ENCODE data around the gene RASGRF1.
A peak's percentile ranks its signal among the peaks of the same experiment; 100 is the strongest.
"Not testable (repeated sequence)": the region's sequence is repeated elsewhere in the genome, so short reads cannot be mapped to it uniquely, and the experiment has no call there.

Gene RASGRF1

DNA sequence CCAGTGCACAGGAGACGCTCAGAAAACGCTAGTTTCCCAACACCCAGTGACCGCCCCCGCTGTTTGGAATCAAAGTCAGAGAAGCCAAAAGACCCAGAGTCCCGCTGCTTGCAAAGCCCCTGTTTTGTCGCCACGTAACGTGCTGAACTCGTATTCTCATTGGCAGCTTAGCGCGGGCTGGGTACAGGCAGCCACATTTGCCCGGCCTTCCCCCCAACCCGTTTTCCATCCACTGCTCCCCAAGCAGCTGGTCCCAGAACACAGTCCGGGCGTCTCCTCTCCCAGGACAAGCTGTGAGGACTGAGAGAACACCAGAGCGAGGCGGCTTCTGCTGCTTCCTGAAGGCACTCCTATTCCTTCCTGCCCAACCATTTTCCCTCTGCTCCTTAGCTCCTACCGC is 54.8 kb downstream of the RASGRF1 start:
- no peak for DNase-seq

- DNase-seq: no peak
Measured at GRCh38 chr15:79035111-79035601, 55.4 kb downstream of the RASGRF1 start.

DNA sequence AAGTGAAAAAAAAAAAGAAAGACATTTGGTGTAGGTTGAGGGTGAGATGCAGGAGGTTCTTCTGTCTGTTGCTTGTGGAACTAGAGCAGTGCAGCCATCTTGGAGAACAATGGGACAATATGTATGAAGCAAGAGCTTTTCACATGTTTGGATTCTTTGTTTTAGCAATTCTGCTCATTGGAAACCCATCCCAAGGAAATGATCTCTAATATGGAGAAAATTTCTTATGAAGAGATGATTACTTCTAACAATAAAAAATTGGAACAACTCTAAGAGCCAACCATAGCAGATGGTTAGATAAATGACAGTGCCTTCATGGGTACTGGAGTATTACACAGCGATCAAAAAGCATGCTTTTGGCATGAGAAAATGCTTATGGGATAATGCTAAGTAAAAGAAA is 56.3 kb downstream of the RASGRF1 start:
- DNase-seq: no peak

GRCh38 chr15:79032656-79033055 is 57.9 kb downstream of the RASGRF1 start:
- no peak for DNase-seq

DNA sequence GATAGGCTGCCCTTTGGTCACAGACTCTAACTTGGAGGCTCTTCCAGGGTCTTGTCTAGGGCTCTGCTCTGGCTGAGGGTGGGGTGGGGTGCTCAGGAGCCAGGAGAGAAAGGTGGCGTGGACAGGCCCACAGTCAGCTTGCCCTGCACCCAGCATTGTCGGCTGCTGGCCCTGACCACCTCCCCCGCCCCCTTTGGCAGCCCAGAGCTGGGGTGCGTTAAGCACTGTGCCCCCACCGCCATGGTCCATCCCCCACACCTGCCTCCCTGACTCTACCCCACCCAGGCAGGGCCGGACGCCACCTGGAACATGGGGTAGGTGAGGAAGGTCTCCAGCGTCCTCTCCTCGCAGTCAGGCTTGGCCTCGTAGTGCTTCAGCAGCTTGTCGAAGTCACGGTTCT is 58.8 kb downstream of the RASGRF1 start:
- no peak for DNase-seq

DNA sequence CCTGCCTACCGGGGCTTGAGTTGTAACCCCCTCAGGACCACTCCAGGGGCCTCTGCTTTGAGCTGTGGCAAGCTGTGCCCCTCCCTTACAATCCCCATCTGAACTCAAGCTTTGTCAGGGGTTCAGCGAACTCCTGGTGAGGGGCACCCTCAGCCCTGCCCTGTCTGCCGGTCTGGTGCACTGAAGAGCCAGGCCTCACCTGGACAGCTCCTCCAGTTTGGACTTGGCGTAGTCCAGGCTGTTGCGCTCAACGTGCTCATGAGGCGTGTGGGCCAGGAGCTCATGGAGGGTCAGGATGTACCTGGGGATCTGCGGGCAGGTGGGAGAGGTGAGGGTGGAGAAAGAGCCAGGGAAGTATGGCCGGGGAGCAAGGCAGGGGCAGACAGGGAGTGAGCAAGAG is 59.4 kb downstream of the RASGRF1 start:
- DNase-seq: no peak

- no peak for DNase-seq
Measured at GRCh38 chr15:79030470-79030869, 60.1 kb downstream of the RASGRF1 start.

DNA sequence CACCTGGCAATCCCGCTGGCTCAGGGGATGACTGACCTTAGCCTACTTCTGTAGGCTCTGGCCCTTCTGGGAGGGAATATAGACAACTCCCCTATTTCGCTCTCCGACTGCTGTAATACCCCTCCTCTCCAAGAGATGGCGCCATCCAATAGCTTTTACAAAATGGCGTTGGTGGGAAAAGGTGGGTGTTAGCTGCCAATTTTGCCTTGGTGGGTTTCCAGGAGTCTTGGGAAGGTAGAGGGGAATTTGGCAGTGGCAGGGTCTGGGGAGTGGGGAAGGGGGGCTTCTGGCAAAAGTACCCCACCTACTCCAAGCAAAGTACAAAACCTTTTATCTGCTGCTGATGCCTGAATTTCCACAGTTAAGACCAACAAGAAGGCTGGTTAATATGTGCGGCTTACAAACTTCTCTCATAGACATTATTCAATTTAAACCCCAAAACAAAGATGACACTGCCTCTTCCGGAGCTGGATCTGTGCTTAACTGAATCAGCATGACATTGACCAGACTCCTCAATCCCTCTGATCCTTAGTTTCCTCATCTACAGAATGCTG is 62.1 kb downstream of the RASGRF1 start:
- no peak for DNase-seq

DNA sequence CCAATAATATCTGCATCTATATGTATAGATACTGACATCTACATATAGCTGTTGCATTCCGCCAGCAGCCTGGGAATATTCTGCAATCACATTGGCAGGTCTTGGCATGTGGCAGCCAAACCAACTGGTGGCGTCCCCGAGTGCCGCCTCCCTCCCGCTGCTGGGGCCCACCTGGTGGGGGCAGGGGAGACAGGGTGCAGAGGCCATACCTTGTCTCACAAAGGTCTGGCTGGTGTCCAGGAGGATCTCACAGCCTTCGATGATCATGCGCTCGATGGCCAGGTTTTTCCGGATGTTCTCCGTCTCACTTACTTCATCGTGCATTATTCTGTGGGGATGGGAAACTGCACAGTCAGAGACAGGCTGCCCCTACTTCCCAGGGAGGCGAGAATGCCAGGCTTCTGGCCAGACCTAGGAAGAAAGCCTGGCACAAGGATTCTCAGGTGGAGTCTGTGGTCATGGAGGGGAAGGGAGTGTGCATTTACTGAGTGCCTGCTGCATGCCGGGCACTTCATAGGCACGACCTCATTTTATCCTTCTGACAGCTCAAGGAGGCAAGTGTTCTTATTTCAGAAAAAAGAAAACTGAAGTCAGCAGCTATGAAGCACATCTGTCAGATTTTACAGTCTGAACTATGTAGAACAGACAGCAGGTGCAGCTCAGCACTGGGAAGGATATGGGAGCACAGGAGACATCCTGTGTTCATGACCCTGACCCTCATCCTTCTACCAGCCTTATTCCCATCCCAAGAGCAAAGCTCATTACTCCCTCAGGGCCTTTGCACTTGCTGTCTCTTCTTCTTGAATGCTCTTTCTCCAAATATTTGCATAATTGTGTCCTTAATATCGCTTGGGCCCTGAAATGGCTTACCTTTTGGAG is 62.8 kb downstream of the RASGRF1 start:
- DNase-seq: peak; percentile 29

DNA sequence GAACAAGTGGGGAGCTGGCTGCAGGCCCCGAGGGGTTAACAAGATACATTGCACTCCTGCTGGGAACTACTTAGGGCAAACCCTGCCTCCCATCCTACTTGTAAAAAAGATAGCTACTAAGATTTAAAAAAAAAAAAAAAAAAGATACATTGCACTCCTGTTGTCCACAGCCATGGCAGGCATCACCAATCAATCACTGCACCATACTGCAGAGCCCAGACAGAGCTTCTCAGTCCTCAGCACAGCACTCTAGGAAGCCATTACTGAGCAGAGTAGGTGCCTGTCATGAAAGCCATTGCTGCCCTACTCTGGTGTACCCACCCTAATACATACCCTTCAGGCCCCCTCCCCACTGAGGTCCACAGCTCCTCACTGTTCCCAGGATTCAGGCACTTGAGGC is 64.8 kb downstream of the RASGRF1 start:
- no peak for DNase-seq

DNA sequence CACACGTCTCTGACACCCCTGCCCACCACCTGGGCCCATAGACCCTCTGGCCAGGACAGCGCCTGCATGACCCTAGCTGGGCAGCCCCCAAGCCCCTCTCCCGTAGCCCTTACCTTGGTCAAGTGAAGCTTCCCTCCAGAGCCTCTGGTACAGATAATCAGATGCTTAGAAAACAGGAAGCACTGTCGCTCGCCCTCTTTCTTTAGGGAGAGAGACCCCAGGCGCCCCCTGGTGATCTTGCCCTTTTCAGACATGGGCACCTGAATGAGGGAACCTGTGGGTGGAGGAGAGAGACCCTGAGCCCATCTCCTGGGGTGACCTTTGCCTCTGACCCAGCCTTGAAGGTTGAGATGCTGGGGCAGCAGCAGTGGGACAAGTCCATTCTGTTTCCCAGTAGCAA is 65.4 kb downstream of the RASGRF1 start:
- no peak for DNase-seq

DNA sequence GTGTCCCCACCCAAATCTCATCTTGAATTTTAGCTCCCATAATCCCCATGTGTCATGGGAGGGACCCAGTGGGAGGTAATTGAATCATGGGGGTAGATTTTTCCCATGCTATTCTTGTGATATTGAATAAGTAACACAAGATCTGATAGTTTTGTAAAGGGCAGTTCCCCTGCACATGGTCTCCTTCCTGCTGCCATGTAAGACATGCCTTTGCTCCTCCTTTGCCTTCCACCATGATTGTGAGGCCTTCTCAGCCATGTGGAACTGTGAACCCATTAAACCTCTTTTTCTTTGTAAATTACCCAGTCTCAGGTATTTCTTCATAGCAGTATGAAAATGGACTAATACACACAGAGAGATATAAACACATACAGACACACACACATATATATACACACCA is 66.1 kb downstream of the RASGRF1 start:
- not testable (repeated sequence) for DNase-seq

DNA sequence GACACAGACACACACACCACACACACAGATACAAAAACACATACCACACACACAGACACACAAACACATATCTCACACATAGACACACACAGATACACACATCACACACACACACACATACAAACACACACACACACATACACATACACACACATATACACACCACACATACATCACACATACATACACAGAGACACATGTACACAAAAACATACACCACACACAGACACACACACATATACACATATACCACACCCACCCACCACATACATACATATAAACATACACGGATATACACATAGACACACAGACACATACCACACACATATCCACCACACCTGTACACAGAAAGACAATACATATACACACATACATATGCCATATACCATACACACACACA is 66.7 kb downstream of the RASGRF1 start:
- no peak for DNase-seq

DNA sequence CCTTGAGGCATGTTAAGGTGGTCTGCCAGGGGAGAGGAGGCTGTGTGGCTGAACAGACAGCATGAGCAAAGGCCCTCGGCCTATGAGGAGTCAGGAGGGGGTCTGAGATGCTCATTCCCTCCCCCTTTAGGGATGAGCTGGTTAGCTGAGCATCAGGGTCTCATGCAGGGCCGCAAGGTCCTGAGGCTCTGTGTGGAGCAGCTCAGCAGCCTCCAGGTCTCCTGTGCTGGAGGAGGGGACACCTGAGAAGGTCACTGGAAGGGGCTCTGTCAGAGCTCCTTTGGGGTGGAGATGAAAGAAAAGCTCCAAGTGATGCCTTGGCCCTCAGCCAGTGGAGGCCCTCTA is 67.1 kb downstream of the RASGRF1 start:
- DNase-seq: no peak

DNA sequence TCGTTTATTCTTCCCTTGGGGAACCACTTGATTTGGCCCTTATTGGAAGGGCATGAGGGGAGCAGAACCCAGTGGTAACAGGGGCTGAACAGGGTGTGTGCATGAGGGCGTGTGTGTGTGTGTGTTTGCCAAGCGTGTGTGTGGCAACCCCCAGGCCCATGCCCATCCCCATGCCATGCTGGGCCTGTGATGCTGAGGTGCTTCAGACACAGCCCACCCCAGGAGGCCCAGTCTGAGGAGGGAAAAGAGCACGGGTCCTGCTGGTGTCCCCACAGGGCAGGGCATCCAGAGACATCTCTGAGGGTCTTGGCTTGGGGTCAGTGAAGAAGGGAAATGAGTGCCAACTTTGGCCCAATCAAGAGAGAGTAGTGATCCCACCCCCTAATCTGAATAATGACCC is 71.6 kb downstream of the RASGRF1 start:
- no peak for DNase-seq

- DNase-seq: no peak
Measured at GRCh38 chr15:79017953-79018352, 72.6 kb downstream of the RASGRF1 start.

DNA sequence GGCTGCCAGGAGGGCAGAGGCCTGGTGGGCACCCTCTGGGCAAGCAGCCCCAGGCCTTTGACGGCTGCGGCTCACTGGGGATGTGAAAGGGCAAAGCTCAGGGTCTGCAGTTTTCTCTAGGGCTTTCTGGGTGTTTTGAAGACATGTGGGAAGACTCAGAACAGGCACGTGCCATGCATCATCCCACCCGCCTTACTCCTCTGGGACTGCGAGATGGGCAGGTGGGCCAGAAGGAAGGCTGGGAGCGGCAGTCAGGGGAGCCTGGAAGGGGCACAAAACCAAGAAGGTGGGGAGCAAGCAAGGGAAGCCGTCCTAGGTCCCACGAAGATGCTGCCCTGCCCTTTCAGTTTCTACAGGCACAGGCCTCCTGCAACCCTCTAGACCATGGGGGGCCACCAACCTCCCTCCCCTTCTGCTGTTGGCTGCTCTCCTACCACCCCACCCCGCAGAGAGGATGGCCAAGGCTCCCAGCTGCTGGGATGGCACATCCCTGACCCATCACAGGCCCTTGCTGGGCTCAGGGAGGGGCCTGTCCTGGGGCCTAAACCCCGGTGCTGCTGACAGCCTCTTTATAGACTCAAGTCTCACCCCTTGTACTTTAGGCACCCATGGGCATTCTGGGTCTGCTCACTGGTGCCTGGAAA is 73.9 kb downstream of the RASGRF1 start:
- DNase-seq: no peak

GRCh38 chr15:79015416-79015815 is 75.2 kb downstream of the RASGRF1 start:
- DNase-seq: no peak

DNA sequence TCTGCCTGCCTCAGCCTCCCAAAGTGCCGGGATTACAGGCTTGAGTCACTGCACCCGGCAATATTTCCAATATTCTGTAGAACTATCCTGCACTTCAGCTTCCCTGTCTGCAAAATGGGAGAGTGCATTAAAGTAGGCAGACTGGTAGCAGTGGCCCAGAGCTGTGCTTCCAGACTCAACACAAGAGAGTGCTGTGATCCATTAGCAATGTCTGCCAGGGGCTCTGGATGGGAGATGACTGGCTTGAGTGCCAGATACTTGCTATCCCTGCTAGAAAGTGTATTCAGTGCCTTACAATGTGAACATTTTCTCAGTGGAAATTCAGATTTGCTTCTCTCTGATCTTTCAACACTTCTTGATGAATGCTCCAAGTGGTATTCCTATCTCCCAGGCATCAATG is 80.3 kb downstream of the RASGRF1 start:
- no peak for DNase-seq

GRCh38 chr15:79009379-79009778 is 81.2 kb downstream of the RASGRF1 start:
- no peak for DNase-seq

DNA sequence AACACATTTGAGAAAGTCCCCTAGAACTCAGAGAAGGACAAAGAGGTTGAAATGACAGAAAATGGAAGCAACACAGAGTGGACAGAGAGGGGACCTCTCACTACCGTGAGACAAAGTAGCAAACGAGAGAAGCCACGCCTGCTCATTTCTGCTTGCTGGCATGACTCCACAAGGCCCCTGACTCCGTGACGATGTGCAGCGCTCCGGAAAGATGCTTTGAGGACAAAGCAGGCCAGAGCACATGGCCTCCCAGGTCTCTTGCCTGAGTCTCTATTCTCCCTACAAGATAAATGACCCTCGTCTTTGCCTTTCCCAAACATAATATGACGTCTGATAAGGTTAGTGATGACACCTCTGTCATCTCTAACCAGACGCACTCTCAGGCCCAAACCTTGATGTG is 81.9 kb downstream of the RASGRF1 start:
- DNase-seq: no peak

GRCh38 chr15:79007066-79007465 is 83.5 kb downstream of the RASGRF1 start:
- DNase-seq: no peak

- DNase-seq: no peak
Measured at GRCh38 chr15:79006071-79006470, 84.5 kb downstream of the RASGRF1 start.

DNA sequence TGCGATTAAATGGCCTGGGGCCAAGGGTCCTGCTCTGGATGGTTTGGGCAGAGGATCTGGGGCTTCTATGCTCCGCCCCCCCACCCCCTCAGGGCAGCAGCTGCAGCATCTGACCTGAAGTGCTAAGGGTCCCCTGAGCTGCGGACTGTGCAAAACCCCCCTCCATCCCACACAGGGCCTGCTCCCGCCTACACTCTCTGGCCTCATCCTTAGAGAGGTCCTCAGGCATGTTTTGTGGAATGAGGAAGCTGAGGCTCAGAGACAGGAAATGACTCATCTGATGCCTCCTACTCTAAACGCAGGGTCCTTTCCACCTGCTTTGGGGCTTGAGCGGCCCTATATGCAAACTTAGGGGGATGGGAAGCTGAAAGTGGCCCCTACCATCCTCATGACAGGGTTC is 86.2 kb downstream of the RASGRF1 start:
- DNase-seq: no peak
